Neural cell (in vitro differentiated cells): Measurements from ENCODE around the gene ADARB2. TPM values are rescaled to one million over a fixed set of nuclear protein-coding genes. Genes with fewer than 3 reads are reported as not detected.

ENCODE experiments used
- H2AFZ ChIP-seq: fragments of 200-600, 300-800 bp; sonication (generic), shearing (Covaris generic); 2 replicates; pipeline ENCODE4 v1.6.0; 2014; ENCODE audit warnings: low read depth, mild to moderate bottlenecking, antibody characterized with exemption, low read length, moderate library complexity
- H3F3A ChIP-seq: fragments of 200-600 bp; shearing (Covaris generic); 2 replicates; pipeline ENCODE4 v1.6.1; 2016; ENCODE audit warnings: mild to moderate bottlenecking, moderate library complexity, mixed read lengths, antibody characterized with exemption, low read length; ENCODE audit not compliant: insufficient read depth, poor library complexity, severe bottlenecking
- H3K27ac ChIP-seq: fragments of 200-600, 300-800 bp; sonication (generic), shearing (Covaris generic); 2 replicates; pipeline ENCODE4 v1.5.1; 2014; ENCODE audit warnings: mild to moderate bottlenecking, low read length, moderate library complexity
- H3K27me3 ChIP-seq: fragments of 300-800, 200-600 bp; sonication (generic), shearing (Covaris generic); 2 replicates; pipeline ENCODE4 v1.6.0; 2014; ENCODE audit warnings: mild to moderate bottlenecking, low read depth, low read length, moderate library complexity; ENCODE audit not compliant: insufficient read depth
- H3K36me3 ChIP-seq: fragments of 300-800, 200-600 bp; sonication (generic), shearing (Covaris generic); 2 replicates; pipeline ENCODE4 v1.5.1; 2014; ENCODE audit warnings: mild to moderate bottlenecking, antibody characterized with exemption, low read length, moderate library complexity; ENCODE audit not compliant: insufficient read depth
- H3K4me2 ChIP-seq: fragments of 300-800, 200-600 bp; sonication (generic), shearing (Covaris generic); 2 replicates; pipeline ENCODE4 v1.6.0; 2014; ENCODE audit warnings: mild to moderate bottlenecking, low read length
- H3K4me3 ChIP-seq: fragments of 300-800, 200-600 bp; sonication (generic), shearing (Covaris generic); 2 replicates; pipeline ENCODE4 v1.5.1; 2014; ENCODE audit warnings: mild to moderate bottlenecking, low read length, moderate library complexity
- H3K79me2 ChIP-seq: fragments of 200-600 bp; shearing (Covaris generic); replicated peaks from 2 replicates; pipeline ENCODE4 v1.6.0; 2014; ENCODE audit warnings: mild to moderate bottlenecking, low read length, moderate library complexity; ENCODE audit not compliant: insufficient read depth
- H3K9ac ChIP-seq: fragments of 300-800, 200-600 bp; sonication (generic), shearing (Covaris generic); 2 replicates; pipeline ENCODE4 v1.6.1; 2016; ENCODE audit warnings: mild to moderate bottlenecking, low read length, mixed read lengths
- H3K9me2 ChIP-seq: fragments of 200-600 bp; shearing (Covaris generic); 2 replicates; pipeline ENCODE4 v1.6.1; 2016; ENCODE audit warnings: mild to moderate bottlenecking, low read length, mixed read lengths; ENCODE audit not compliant: insufficient read depth
- H3K9me3 ChIP-seq: fragments of 200-600, 300-800 bp; sonication (generic), shearing (Covaris generic); 2 replicates; pipeline ENCODE4 v1.6.1; 2016; ENCODE audit warnings: mild to moderate bottlenecking, mixed run types, low read length, moderate library complexity, mixed read lengths
- H4K20me1 ChIP-seq: fragments of 200-600 bp; shearing (Covaris generic); 2 replicates; pipeline ENCODE4 v1.6.1; 2016; ENCODE audit warnings: mild to moderate bottlenecking, mixed run types; ENCODE audit not compliant: insufficient read depth
- CTCF ChIP-seq: fragments of 450-650 bp; IDR thresholded peaks from 2 replicates; pipeline ENCODE4 v1.5.1; 2014; ENCODE audit warnings: antibody characterized with exemption, mild to moderate bottlenecking, moderate library complexity; ENCODE audit not compliant: poor library complexity, severe bottlenecking
- EP300 ChIP-seq: fragments of 450-650 bp; conservative IDR thresholded peaks from 2 replicates; pipeline ENCODE4 v1.6.1; 2014; ENCODE audit warnings: antibody characterized with exemption, mild to moderate bottlenecking, moderate library complexity; ENCODE audit not compliant: poor library complexity, severe bottlenecking
- EZH2 ChIP-seq: fragments of 200-600, 300-800 bp; shearing (Covaris generic), sonication (generic); IDR thresholded peaks from 2 replicates; pipeline ENCODE4 v1.6.1; 2014; ENCODE audit warnings: antibody characterized with exemption, low read length, borderline replicate concordance, mild to moderate bottlenecking; ENCODE audit not compliant: insufficient read depth, poor library complexity, severe bottlenecking
- MXI1 ChIP-seq: fragments of 450-650 bp; conservative IDR thresholded peaks from 2 replicates; pipeline ENCODE4 v1.6.1; 2014; ENCODE audit warnings: antibody characterized with exemption, mild to moderate bottlenecking; ENCODE audit not compliant: poor library complexity, severe bottlenecking
- POLR2AphosphoS5 ChIP-seq: IDR thresholded peaks from 2 replicates; pipeline ENCODE4 v1.6.1; 2012
- RAD21 ChIP-seq: fragments of 450-650 bp; conservative IDR thresholded peaks from 2 replicates; pipeline ENCODE4 v1.6.1; 2014; ENCODE audit warnings: antibody characterized with exemption, mild to moderate bottlenecking, moderate library complexity
- SMC3 ChIP-seq: fragments of 450-650 bp; conservative IDR thresholded peaks from 2 replicates; pipeline ENCODE4 v1.6.1; 2014; ENCODE audit warnings: antibody characterized with exemption, mild to moderate bottlenecking, moderate library complexity; ENCODE audit not compliant: poor library complexity
- TAF1 ChIP-seq: IDR thresholded peaks from 2 replicates; pipeline ENCODE4 v1.6.1; 2012; ENCODE audit warnings: low read depth
- polyA plus RNA-seq: library from polyadenylated mRNA; depleted of rRNA; stranded (reverse); fragments of >200 nt; gene quantifications from 2 replicates; pipeline ENCODE4 v1.2.3, GENCODE V29; 2014
- TF ChIP-seq, protein P1 (sequence below): IDR thresholded peaks from 2 replicates; pipeline ENCODE4 v1.6.1; 2012; ENCODE audit warnings: borderline replicate concordance

ADARB2 gene
- polyA plus RNA-seq, 1 donor from 2014 or later, result 3.6 TPM

GRCh38 chr10:1523221-1523620 lies 214.1 kb downstream of the ADARB2 start:
- Histone ChIP-seq H3F3A (no peaks in the 10 kb centered on the region), H3K36me3 (no peaks in the 10 kb centered on the region), H3K79me2 (no peaks in the 10 kb centered on the region), H3K9me2 (no peaks in the 10 kb centered on the region), H3K27me3 (no peaks in the 10 kb centered on the region), H4K20me1 (no peaks in the 10 kb centered on the region), H3K27ac (no peak overlapping the region), H3K9ac (no peak overlapping the region), H2AFZ (no peak overlapping the region), H3K4me3 (no peak overlapping the region), H3K4me2 (no peak overlapping the region), H3K9me3 (no peaks in the 10 kb centered on the region)
- TF ChIP-seq EP300 (no peak), POLR2AphosphoS5 (no peak), TAF1 (no peak), MXI1 (no peak), EZH2 (no peak), SMC3 (no peak), RAD21 (no peak)

DNA sequence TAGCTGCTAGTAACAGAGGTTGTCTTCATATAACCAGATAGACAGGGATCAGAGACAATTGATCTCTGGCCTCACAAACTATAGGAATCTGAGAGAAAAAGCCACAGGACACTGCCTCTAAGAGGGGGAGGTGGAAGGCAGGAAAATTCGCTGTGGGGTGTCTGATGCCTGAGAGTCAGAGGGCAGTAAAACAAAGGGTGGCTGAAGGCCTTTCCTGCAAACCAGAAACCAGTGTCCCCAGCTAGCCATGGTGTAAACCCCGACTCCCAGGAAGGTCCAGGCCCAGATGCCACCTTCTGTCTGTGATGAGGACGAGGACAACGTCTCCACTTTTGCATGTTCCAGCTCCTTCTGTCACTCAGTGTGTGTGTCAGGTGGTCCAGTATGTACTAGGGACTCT lies 215.1 kb downstream of the ADARB2 start:
- Histone ChIP-seq H3K27ac (no peak overlapping the region), H3K9ac (no peak overlapping the region), H3K4me3 (no peak overlapping the region), H3K9me3 (no peaks in the 10 kb centered on the region), H3K36me3 (no peaks in the 10 kb centered on the region), H4K20me1 (no peaks in the 10 kb centered on the region), H3K27me3 (no peaks in the 10 kb centered on the region), H3F3A (no peaks in the 10 kb centered on the region), H3K4me2 (no peak overlapping the region), H3K9me2 (no peaks in the 10 kb centered on the region), H3K79me2 (no peaks in the 10 kb centered on the region), H2AFZ (no peak overlapping the region)
- TF ChIP-seq EZH2 (no peak), CTCF (no peak), EP300 (no peak), POLR2AphosphoS5 (no peak)
- TF ChIP-seq, protein P1, sequence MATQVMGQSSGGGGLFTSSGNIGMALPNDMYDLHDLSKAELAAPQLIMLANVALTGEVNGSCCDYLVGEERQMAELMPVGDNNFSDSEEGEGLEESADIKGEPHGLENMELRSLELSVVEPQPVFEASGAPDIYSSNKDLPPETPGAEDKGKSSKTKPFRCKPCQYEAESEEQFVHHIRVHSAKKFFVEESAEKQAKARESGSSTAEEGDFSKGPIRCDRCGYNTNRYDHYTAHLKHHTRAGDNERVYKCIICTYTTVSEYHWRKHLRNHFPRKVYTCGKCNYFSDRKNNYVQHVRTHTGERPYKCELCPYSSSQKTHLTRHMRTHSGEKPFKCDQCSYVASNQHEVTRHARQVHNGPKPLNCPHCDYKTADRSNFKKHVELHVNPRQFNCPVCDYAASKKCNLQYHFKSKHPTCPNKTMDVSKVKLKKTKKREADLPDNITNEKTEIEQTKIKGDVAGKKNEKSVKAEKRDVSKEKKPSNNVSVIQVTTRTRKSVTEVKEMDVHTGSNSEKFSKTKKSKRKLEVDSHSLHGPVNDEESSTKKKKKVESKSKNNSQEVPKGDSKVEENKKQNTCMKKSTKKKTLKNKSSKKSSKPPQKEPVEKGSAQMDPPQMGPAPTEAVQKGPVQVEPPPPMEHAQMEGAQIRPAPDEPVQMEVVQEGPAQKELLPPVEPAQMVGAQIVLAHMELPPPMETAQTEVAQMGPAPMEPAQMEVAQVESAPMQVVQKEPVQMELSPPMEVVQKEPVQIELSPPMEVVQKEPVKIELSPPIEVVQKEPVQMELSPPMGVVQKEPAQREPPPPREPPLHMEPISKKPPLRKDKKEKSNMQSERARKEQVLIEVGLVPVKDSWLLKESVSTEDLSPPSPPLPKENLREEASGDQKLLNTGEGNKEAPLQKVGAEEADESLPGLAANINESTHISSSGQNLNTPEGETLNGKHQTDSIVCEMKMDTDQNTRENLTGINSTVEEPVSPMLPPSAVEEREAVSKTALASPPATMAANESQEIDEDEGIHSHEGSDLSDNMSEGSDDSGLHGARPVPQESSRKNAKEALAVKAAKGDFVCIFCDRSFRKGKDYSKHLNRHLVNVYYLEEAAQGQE, result no peak

- no peaks in the 10 kb centered on the region for H3K36me3 ChIP-seq
- no peaks in the 10 kb centered on the region for H3K79me2 ChIP-seq
- no peaks in the 10 kb centered on the region for H3K9me3 ChIP-seq
- no peak overlapping the region for H3K4me2 ChIP-seq
- H3F3A ChIP-seq, result no peaks in the 10 kb centered on the region
- H3K4me3 ChIP-seq, result no peak overlapping the region
- no peaks in the 10 kb centered on the region for H3K27me3 ChIP-seq
- no peak overlapping the region for H3K9ac ChIP-seq
- H3K9me2 ChIP-seq, result no peaks in the 10 kb centered on the region
- no peak overlapping the region for H3K27ac ChIP-seq
- H2AFZ ChIP-seq, result no peak overlapping the region
- TF ChIP-seq, protein P1, result no peak
- TF ChIP-seq SMC3 (no peak), CTCF (no peak)
- H4K20me1 ChIP-seq, result no peaks in the 10 kb centered on the region
Observed at GRCh38 chr10:1521741-1522140, 215.6 kb downstream of the ADARB2 start.
